Left kidney (tissue), 2 donors: ENCODE measurements around the gene MYMX. TPM values are rescaled to one million over a fixed set of nuclear protein-coding genes. Genes with fewer than 3 reads are reported as not detected.
"Not testable (repeated sequence)": the region's sequence is repeated elsewhere in the genome, so short reads cannot be mapped to it uniquely, and the experiment has no call there.

ENCODE experiments used
- DNase-seq: peaks from one replicate; pipeline ENCODE4 v3.0.0-alpha.2; 2013
- polyA plus RNA-seq: library from polyadenylated mRNA; unstranded; fragments of 120-200 nt; gene quantifications from one replicate; pipeline ENCODE4 v1.2.1, GENCODE V29; 2013; ENCODE audit not compliant: insufficient read length

Gene MYMX
- polyA plus RNA-seq, 1 donor: 0.62 TPM

DNA sequence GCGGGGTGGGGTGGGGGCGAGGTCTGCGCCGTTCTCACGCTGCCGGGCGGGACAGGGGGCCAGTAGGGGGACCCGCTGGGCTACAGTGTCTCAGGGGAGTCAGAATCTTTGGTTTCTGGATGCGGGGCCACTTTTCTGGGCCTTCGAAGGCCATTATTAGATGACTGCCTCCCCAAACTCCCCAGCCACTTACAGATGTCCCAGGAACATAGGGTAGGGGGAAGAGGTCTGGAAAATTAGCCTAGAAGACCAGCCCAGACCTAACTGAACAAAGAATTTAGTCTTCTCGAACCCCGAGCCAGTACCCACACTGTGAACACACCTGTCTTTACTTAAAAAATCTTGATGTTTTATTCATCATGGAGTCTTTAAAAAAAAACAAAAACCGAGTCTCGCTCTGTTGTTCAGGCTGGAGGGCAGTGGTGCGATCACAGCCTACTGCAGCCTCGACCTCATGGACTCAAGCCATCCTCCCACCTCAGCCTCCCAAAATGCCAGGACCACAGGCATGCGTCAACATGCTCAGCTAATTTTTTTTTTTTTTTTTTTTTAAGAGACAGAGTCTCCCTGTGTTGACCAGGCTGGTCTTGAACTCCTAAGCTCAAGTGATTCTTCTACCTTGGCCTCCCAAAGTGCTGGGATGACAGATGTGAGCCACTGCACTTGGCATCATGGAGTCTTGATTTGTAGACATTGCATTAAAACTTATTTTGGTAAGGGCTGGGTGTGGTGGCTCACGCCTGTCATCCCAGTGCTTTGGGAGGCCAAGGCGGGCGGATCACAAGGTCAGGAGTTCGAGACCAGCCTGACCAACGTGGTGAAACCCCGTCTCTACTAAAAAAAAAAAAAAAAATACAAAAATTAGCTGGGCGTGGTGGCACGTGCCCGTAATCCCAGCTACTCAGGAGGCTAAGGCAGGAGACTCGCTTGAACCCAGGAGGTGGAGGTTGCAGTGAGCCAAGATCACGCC lies 3.4 kb downstream of the MYMX start:
- no peak for DNase-seq

DNA sequence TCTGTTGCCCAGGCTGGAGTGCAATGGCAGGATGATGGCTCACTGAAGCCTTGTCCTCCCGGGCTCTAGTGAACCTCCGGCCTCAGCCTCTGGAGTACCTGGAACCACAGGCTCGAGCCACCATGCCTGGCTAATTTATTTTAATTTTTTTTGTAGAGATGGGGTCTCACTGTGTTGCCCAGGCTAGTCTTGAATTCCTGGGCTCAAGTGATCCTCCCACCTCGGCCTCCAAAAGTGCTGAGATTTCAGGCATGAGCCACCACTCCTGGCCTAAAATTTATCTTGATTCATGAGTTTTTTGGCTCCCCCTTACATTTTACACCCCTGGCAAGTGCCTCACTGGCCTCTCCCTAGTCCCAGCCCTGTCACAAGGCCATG lies 4.2 kb downstream of the MYMX start:
- DNase-seq: no peak

DNA sequence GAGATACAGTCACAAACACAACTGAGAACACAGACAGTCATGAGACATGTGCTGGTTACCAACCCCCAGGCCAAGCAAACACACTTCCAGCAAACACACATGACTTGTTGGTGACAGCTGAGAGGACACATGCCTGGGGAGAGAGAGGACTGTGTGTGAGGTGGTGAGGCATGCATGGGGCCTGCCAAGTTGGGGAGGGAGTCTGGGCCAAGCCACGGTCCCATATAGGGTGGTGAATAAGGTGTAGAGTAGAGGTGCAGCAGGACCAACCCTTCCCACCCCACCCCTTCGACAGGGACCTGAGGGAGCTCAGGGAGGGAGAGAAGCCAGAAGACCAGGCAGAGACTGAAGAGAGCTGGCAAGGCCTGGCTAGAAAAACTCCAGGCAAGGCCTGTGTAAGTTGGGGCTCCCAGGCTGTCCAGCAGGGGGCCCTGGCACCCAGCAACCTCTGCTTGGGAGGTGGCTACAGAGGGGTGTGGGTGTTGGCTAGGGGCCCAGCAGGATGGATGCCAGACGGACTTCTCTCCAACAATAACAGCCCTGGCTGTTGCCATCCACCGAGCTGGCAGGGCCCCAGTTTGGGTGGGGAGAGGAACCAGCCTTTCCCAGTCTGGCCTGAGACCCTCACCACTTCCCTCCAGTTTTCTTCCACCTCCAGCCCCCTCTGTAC lies 4.7 kb downstream of the MYMX start:
- no peak for DNase-seq

DNA sequence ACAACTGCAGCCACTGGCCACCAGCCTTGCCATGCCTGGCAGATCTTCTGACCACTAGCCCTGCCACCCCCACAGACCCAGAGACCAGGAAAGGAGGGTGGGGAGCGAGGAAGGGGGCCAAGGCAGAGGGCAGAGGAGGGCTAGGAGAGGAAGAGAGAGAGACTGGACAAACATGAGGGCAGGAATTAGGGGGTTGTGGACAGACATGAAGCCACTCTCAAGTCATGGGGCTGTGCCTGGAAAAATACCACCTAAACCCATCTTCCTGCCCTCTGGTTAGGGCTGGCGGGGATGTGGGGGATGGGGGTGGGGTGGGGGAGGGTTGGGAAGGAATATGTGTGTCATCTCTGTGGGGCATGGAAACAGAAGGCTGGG lies 5.2 kb downstream of the MYMX start:
- DNase-seq: no peak

DNA sequence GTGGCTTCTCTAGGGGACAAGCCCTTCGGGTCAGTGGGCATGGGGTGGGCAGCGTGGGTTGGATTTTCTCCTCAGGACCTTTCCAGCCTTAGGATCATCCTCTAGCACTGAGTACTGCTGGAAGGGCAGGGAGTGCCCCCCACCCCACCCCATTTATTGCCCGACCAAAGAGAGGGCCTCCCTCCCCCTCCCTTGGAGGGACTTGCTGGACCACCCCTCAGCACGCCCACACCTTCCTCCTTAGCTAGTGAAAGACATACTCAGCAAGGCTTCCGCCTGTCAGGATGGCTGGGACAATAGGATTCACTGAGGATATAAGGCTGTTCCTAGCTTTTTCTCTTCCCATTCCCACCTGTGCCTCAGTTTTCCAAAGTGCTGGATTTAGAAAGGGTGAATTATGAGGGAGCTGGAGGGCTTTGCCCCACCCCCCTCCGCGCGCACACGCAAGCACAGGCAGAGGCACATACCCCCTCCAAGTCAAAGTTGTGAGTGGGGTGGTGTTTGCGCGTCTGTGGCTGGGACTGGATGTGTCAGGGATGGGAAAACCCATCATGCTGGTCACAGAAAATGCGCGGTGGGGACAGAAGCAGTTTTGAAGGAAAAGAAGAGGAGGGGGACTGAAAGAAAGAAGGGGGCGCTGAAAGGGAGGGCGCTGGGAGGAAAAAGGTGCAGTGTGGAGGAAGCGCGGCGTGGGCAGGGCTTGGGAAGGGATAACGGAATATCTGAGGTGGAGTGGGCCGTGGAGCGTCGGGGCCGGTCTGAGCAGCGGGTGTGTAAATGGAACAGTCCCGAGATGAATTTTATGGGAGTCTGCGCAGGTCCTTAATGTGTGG lies 6.0 kb downstream of the MYMX start:
- no peak for DNase-seq

DNA sequence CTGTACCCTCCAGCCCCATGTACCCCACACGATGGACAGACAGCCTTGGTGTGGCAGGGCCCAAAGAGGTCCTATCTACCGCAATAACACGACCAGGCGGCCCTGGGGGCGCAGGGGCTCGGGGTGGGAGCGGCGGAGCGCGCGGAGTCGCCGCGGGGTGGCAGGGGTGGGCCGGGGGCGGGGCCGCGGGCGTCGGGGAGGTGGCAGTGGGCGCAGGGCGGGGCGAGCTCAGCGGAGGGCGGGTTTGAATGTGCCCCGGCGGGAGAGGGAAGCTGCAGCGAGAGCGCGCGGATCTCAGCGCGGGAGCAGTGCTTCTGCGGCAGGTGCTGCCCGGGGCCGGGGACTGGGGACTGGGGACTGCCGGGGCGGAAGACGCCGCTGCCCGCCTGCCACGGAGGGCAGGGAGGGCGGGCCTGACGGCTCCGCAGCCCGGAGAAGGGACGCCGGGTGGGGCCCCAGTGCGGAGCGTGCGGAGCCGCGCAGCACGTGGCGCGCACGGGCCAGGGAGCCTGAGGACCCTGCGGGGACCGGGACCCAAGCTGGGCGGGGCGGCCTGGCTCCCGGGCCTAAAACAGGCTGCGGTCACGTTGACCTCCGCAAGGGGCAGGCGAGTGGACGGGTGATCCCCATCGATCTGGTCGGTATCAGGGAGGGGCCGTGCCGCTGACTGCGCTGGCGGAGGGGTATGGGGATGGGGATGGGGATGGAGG lies 6.7 kb downstream of the MYMX start, which contains the start of gene SLC29A1:
Gene SLC29A1, plus strand, starts transcription at position 277 of the 710 bp plus-strand sequence. CDS start 3,719 bp downstream, outside the sequence.
- DNase-seq: no peak

DNA sequence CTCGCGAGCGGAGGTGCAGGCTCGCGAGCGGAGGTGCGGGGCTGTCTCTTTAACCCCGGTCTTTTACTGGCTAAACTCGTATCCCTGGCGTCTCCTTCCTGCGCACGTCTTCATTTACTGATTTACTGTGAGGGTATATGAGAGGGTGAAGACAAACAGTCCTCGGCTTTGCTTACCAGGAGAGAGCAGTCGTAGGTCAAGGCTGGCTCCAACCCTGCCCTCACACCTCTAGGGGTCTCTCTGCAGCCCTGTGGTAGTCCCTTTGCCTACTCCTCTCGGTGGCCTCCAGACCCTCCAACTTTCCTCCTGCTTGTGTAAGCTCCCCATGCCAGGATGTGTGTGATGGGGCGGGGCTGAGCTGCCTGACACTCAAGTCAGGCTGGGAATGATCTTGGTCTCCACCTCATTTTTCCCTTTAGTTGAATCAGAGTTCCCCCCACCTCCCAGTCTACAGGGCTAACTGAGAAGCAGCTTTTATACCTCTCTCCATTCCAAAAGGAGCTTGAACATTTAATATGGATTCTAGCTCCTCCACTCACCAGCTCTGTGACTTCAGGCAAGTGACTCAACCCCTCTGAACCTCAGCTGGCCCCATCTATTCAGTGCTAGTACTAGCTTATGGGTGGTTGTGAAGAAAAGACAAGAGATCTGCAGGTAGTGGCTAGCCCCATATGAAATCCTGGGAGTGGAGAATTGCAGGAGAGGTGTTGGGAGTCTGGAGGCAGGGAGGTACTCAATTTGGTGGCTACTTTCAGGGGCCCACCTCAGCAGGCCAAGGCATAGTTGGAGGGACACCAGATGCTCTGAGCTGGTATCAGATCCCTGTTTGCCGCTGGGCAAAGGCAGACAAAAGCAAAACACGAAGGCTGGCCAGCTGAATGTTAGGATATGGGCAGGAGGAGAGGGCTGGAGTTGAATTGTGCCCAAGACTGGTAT lies 7.6 kb downstream of the MYMX start:
- no peak for DNase-seq

DNA sequence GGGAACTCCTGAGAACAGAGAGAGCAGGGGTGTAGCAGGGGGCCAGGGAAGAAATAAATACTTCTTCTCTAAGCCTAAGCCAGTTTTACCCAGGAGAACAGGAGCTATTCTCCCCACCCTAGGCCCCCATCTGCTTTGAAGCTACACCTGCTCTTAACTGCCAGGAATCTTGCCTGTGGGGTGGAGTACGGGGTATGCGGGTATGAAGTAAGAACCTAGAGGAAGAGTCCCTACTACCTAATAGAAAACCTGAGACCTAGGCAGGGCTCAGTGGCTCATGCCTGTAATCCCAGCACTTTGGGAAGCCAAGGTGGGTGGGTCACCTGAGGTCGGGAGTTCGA lies 8.2 kb downstream of the MYMX start:
- DNase-seq: no peak

DNA sequence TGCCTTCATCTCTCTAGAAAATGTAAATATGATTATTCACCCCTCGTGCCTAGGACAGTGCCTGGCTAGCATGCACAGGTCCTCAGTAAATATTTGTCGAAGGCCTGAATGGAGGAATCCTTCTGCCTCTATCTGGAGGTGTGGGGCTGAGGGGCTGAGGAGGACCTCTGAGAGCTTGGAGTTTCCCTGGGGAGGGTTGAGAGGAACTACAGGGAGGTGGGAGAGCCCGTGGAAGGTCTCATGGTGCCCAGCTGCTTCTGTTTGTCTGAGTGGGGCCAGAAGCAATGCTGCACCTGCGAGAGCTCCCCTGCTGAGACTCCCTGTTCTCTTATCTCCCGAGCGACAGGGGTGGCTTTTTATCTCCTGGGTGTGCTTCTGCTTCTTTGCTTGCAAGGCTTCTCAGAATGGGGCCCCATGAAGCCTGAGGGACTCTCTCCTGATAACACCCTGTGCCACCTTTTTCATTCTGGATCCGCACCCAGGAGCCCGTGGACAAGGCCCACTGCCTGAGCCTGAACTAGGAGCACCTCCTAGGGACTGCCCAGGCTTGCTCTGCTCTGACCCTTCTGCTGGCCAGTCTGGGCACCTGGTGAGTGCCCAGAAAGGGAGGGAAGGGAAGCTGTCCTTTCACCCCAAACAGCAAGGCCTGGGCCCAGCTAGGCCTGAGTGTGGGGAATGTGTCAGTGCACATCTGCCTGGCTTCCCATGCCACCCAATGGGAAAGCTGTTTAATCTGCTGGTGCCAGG lies 9.0 kb downstream of the MYMX start:
- DNase-seq: no peak

DNA sequence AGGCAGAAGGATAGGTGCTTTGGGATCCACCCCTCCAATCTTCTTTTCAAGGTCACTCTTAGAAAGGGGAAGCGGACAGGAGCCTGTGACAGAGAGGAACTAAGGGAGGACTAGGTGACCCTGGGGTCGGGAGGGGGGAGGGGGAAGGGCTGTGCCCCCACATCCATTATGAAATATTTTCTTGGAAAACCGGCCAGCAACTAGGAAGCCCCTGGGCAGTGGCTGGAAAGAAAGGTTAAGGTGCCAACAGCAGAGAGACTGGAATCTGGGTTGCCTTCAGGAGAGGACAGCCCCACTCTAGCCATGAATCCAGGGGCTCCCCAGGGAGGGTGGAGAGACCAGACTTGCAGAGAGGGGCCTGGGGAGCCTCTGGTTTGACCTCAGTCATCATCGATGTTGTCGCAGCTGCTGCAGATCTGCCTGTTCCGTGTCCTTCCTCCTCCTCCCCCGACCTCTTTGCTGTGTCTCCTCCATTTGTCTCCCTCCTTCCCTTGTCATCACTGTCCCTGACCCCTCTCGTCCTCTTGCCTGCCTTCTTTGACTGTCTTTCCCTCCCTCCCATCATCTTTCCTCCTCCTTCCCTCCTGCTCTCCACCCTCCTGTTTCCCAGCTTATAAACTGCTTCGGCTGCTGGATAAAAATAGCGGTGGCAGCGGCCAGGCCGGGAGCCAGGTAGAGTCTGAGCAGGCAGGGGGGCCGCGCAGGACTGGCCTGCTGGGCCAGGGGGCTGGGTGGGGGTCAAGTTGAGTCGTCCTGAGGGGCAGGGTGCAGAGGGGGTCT lies 9.8 kb downstream of the MYMX start:
- no peak for DNase-seq

DNA sequence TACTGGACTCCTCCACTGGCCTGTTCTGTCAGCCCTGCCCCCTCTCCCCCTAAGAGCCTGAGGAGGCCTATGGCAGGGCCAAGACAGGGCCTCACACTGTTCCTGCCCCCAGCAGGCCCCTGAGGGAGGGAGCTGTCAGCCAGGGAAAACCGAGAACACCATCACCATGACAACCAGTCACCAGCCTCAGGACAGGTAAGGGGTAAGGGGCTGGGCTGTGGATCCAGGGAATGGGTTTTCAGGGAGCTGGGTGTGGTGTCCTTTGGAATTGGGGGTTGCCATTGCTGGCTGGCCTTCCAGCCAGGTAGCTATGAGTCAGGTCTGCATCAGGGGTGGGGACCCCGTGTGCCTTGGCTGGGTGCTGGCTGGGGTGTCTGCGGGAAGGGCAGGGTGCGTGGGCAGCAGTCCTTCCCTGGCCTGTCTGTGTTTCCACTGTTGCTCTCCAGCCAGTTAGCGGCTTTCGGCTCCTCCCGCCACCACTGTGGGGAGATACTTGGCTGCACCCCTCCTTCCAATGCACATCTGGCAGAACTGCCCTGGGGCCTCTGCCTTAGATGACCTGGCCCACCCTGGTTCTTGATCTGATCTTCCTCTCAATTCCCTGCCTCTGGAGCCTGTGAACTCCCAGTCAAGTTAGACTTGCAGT lies 10.5 kb downstream of the MYMX start:
- DNase-seq: no peak

DNA sequence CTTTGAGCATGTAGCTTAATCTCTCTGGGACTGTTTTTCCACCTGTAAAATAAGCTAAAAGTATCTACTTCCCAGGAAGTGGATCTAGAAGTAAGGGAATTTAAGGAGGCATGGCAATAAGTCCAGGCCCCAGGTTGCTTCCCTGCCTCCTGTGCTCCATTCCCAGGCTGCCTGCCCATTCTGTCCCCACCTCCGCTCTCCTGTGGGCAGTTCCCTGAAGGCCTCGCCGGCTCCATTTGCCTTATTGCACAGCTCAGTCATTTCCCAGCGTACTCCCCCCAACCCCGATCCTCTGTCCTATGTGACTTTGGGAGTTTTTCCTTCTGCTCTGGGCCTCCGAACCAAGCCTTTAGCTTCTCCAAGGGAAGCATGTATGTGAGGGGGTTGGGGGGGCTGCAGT lies 11.3 kb downstream of the MYMX start:
- no peak for DNase-seq

DNA sequence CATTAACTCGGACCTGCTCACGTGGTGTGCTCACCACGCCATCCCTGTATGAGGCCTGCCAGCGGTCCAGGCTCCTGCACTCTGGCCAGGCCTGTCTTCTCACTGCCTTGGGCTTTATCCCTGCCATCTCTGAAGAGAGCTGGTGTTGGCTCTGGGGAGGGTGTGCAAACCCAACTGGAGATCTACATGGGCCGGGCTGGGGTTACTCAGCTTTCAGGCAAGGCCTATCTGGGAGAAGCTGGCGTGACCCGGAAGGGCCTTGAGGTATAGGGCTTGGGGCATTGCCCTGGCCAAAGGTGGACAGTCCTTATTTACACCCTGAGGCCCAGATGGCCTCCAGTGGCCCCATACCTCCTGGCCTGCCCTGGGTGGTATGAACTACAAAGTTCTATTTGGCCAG lies 11.7 kb downstream of the MYMX start:
- DNase-seq: no peak

DNA sequence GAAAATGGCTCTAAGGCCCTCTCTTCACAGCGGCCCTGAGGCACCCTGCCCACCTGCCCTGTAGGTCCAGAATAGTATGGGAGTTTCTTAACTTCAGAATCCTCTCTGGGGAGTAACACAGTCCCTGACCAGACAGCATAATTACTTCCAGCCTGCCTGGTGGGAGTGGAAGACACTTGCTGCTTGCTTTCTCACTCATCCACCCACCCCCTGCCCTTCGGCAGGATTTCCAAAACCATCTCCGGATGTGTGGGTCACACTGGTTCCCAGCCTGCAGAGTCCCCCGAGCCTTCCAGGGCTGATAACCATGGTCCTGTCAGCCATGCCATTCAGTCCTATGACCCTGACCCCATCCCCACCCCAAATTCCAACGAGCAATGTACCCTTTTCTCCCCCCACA lies 12.1 kb downstream of the MYMX start:
- no peak for DNase-seq

DNA sequence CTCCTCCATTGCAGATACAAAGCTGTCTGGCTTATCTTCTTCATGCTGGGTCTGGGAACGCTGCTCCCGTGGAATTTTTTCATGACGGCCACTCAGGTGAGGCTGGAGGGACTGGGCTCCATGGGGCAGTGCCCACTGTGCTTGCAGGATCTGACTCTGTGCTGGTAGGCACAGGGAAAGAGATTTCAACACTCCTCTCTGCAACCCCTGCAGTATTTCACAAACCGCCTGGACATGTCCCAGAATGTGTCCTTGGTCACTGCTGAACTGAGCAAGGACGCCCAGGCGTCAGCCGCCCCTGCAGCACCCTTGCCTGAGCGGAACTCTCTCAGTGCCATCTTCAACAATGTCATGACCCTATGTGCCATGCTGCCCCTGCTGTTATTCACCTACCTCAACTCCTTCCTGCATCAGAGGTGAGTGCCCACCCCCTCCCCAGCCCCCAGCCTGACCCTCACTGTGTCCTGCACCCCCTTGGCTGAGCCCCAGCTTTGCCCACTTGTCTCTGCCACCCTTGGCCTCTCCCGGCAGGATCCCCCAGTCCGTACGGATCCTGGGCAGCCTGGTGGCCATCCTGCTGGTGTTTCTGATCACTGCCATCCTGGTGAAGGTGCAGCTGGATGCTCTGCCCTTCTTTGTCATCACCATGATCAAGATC lies 12.8 kb downstream of the MYMX start:
- no peak for DNase-seq

DNA sequence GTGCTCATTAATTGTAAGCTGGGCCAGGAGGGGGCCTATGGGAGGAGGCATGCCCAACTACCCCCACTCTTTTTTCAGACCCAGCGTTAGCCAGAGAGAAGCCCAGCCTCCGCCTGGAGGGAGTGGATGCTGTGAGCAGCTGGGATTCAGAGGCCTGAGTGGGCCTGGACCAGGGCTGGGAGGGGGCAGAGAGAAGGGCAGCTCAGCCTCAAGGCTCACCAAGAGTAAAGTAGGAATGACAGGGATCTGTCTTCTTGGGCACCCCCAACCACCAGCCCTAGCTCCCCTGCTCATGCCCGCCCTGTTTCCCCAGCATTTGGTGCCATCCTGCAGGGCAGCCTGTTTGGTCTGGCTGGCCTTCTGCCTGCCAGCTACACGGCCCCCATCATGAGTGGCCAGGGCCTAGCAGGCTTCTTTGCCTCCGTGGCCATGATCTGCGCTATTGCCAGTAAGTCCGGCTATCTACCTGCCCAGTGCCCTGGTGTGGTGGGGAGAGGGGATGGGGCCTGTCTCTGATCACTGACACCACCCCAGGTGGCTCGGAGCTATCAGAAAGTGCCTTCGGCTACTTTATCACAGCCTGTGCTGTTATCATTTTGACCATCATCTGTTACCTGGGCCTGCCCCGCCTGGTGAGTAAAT lies 13.4 kb downstream of the MYMX start:
- no peak for DNase-seq

DNA sequence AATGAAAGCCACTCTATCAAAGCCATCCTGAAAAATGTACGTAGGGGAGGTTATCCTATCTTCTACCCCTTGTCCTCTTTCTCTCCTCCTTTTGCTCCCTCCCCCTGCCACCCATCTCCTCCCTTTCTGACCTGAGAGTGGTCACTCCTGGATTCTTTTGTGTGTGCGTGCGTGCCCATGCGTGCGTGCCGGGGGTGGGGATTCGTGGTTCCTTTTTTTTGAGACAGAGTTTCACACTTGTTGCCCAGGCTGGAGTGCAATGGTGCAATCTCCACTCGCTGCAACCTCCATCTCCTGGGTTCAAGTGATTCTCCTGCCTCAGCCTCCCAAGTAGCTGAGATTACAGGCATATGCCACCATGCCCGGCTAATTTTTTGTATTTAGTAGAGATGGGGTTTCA lies 14.7 kb downstream of the MYMX start:
- DNase-seq: not testable (repeated sequence)
